ENCODE data around the gene MYO3B. TPM values are rescaled to one million over a fixed set of nuclear protein-coding genes. Genes with fewer than 3 reads are reported as not detected.

Gene MYO3B
- total RNA-seq, 4 donors from 2014 or later, result 0.48 TPM; not detected in 3

GRCh38 chr2:170322140-170322766 is 144.3 kb downstream of the MYO3B start:
- TF ChIP-seq EP300 (IDR thresholded peaks at IDR 0.05; ENCODE audit: low read depth) (no peak), POLR2A (IDR thresholded peaks at IDR 0.05) (no peak), CTCF (IDR thresholded peaks at IDR 0.05) (no peak), POLR2AphosphoS5 (IDR thresholded peaks at IDR 0.05) (no peak)
- Histone ChIP-seq H3K27ac (no peak overlapping the region), H3K4me1 (no peaks in the 10 kb centered on the region), H3K4me3 (no peak overlapping the region), H3K27me3 (peaks cover 4% of the 10 kb centered on the region), H3K36me3 (no peaks in the 10 kb centered on the region), H3K9me3 (peaks cover 0 to 5% of the 10 kb centered on the region in 2 donors)
- in situ Hi-C loops (cut with MboI; ENCODE audit: low pct_ligation_motif_present in 1 of 4, low pct_unique_long_range_greater_than_20kb in 1 of 4, low sequenced_read_pairs in 3 of 4), result no loop called here
- no peak for DNase-seq
- intact Hi-C loops (cut with DNase I; ENCODE audit: low total_unique reads), result no loop called here
- WGBS, 2 donors (ENCODE audit: low coverage in 1 of 2), result 86 to 97% methylated on average over 3 to 7 of the region's 7 CpGs

- TF ChIP-seq POLR2A (IDR thresholded peaks at IDR 0.05), result no peak
- TF ChIP-seq POLR2AphosphoS5 (IDR thresholded peaks at IDR 0.05), result no peak
- TF ChIP-seq EP300 (IDR thresholded peaks at IDR 0.05; ENCODE audit: low read depth), result no peak
- no peak for TF ChIP-seq CTCF (IDR thresholded peaks at IDR 0.05)
- Histone ChIP-seq H3K27me3 (peaks cover 4% of the 10 kb centered on the region), H3K9me3 (peaks cover 0 to 5% of the 10 kb centered on the region in 2 donors), H3K36me3 (no peaks in the 10 kb centered on the region), H3K27ac (no peak overlapping the region), H3K4me3 (no peak overlapping the region), H3K4me1 (no peaks in the 10 kb centered on the region)
- 53 to 54% methylated on average over 4 of the region's 4 CpGs for WGBS, 2 donors (ENCODE audit: low coverage in 1 of 2)
- intact Hi-C loops (cut with DNase I; ENCODE audit: low total_unique reads) (no loop called here), in situ Hi-C loops (cut with MboI; ENCODE audit: low pct_ligation_motif_present in 1 of 4, low pct_unique_long_range_greater_than_20kb in 1 of 4, low sequenced_read_pairs in 3 of 4) (no loop called here)
- DNase-seq, result no peak
Observed at GRCh38 chr2:170323743-170324142, 145.8 kb downstream of the MYO3B start.

- TF ChIP-seq CTCF (IDR thresholded peaks at IDR 0.05), result peak; percentile 43 to 56 (median 52)
- TF ChIP-seq POLR2AphosphoS5 (IDR thresholded peaks at IDR 0.05), result no peak
- intact Hi-C loops (cut with DNase I; ENCODE audit: low total_unique reads) (no loop called here), in situ Hi-C loops (cut with MboI; ENCODE audit: low pct_ligation_motif_present in 1 of 4, low pct_unique_long_range_greater_than_20kb in 1 of 4, low sequenced_read_pairs in 3 of 4) (no loop called here)
- no peaks in the 10 kb centered on the region for H3K4me1 ChIP-seq
- 0 to 28% methylated on average over 1 to 4 of the region's 4 CpGs for WGBS, 2 donors (ENCODE audit: low coverage in 1 of 2)
- H3K27ac ChIP-seq, result no peak overlapping the region
- no peaks in the 10 kb centered on the region for H3K36me3 ChIP-seq
- H3K4me3 ChIP-seq, result no peak overlapping the region
- peaks cover 4% of the 10 kb centered on the region for H3K27me3 ChIP-seq
- DNase-seq, result peak; percentile 12
- H3K9me3 ChIP-seq, result peaks cover 0 to 5% of the 10 kb centered on the region in 2 donors
Observed at GRCh38 chr2:170324640-170325046, 146.7 kb downstream of the MYO3B start.

- peaks cover 5% of the 10 kb centered on the region for H3K27me3 ChIP-seq
- in situ Hi-C loops (cut with MboI; ENCODE audit: low pct_ligation_motif_present in 1 of 4, low pct_unique_long_range_greater_than_20kb in 1 of 4, low sequenced_read_pairs in 3 of 4), result no loop called here
- no peak overlapping the region for H3K27ac ChIP-seq
- WGBS, 2 donors (ENCODE audit: low coverage in 1 of 2), result 97 to 100% methylated on average over 1 of the region's 1 CpG
- no peaks in the 10 kb centered on the region for H3K9me3 ChIP-seq
- DNase-seq, result no peak
- no peak overlapping the region for H3K4me3 ChIP-seq
- TF ChIP-seq POLR2AphosphoS5 (IDR thresholded peaks at IDR 0.05), result no peak
- no peak for TF ChIP-seq POLR2A (IDR thresholded peaks at IDR 0.05)
- TF ChIP-seq CTCF (IDR thresholded peaks at IDR 0.05), result no peak
- no peak for TF ChIP-seq EP300 (IDR thresholded peaks at IDR 0.05; ENCODE audit: low read depth)
- no peaks in the 10 kb centered on the region for H3K36me3 ChIP-seq
- intact Hi-C loops (cut with DNase I; ENCODE audit: low total_unique reads), result no loop called here
- no peaks in the 10 kb centered on the region for H3K4me1 ChIP-seq
Observed at GRCh38 chr2:170330881-170331280, 152.9 kb downstream of the MYO3B start.
